ENCODE results near the gene NYAP1. TPM values are rescaled to one million over a fixed set of nuclear protein-coding genes. Genes with fewer than 3 reads are reported as not detected.
A peak's percentile ranks its signal among the peaks of the same experiment; 100 is the strongest.

NYAP1 gene
- total RNA-seq (2022) (0.38 and 0.39 TPM in 2 replicates), Bru-seq, nascent RNA (percentile 13 among the genes with signal in this experiment), BruChase-seq, experiment 1, labeled RNA remaining after a 6-hour chase (percentile 16 among the genes with signal in this experiment), BruChase-seq, experiment 2, labeled RNA remaining after a 2-hour chase (percentile 13 among the genes with signal in this experiment)
- long read RNA-seq: 0 reads

DNA sequence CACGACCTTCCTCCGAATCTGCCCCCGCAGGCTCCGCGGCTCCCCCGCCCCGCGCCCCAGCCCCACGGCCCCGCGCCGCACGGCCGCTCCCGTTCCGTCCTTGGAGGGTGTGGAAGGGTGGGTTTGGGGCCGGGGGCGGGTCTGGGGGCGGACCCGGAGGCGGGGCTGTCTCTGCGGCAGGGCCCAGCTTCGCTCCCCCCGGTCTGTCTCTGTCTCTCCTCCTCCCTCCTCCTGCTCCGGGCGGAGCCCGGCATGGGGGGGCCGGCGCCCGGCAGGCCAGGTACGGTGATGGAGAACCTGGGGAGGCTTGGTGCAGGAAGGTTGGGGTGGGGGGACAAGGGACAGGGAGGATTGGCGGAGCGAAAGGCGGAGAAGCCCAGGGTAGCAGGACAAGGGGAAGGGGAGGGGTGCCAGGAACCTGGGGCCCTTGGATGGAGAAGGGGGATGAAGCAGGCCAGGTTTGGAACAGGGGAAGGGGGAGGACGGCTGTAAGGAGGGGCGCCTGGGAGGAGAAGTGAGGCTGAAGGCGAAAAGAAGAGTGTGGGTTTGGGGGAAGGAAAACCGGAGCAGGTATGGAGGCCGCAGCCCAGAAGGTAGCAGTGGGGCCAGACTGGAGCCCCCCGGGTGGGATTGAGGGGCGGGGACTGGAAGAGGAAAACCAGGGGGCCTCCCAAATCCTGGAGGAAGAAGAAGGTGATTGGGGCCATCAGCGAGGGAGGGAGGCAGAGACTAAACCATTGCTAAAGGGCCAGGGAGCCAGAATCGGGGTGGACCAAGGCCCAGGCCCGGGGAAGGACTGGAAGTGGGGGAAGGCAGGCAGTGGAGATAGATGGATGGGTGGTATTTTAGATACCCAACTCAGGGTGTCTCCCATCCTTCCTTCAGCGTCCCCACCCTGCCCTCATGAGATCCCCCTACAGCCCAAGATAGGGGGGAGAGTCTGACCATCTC lies at the start of gene NYAP1:
Gene NYAP1 (plus strand): TSS at position 206 of the 951 bp plus-strand sequence. CDS start 1,385 bp downstream, outside the sequence.
- peak; percentile 32 for DNase-seq
- Mint-ChIP-seq H3K36me3 (ENCODE audit: insufficient read depth, unreplicated experiment) (peaks cover 3% of the 10 kb centered on the region), H3K4me1 (ENCODE audit: low read depth, unreplicated experiment) (no peaks in the 10 kb centered on the region), H3K27ac (ENCODE audit: unreplicated experiment) (no peak within 1 kb of the TSS), H3K9me3 (ENCODE audit: low read depth, unreplicated experiment) (no peaks in the 10 kb centered on the region), H3K4me3 (ENCODE audit: low read depth, unreplicated experiment) (peak within 1 kb of the TSS; percentile 69), H3K27me3 (ENCODE audit: unreplicated experiment) (no peaks in the 10 kb centered on the region)
- intact Hi-C loops (cut with micrococcal nuclease; ENCODE audit: unreplicated experiment): no loop called here
- TF ChIP-seq, protein P1, sequence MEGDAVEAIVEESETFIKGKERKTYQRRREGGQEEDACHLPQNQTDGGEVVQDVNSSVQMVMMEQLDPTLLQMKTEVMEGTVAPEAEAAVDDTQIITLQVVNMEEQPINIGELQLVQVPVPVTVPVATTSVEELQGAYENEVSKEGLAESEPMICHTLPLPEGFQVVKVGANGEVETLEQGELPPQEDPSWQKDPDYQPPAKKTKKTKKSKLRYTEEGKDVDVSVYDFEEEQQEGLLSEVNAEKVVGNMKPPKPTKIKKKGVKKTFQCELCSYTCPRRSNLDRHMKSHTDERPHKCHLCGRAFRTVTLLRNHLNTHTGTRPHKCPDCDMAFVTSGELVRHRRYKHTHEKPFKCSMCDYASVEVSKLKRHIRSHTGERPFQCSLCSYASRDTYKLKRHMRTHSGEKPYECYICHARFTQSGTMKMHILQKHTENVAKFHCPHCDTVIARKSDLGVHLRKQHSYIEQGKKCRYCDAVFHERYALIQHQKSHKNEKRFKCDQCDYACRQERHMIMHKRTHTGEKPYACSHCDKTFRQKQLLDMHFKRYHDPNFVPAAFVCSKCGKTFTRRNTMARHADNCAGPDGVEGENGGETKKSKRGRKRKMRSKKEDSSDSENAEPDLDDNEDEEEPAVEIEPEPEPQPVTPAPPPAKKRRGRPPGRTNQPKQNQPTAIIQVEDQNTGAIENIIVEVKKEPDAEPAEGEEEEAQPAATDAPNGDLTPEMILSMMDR (IDR thresholded peaks at IDR 0.05; ENCODE audit: unreplicated experiment): no peak
- CTCF ChIA-PET: interaction anchor here (0.6 to 1.0 kb wide), 2 partner anchors 18 to 19 kb away, joined by 4 to 6 read pairs; no protein-coding TSS in a partner anchor
- BruUV-seq (replicated peaks): no TSS peak

- Mint-ChIP-seq H3K27ac (ENCODE audit: unreplicated experiment) (peak overlapping the region; percentile 96), H3K36me3 (ENCODE audit: insufficient read depth, unreplicated experiment) (peaks cover 62% of the 10 kb centered on the region), H3K4me3 (ENCODE audit: low read depth, unreplicated experiment) (peak overlapping the region; percentile 83), H3K27me3 (ENCODE audit: unreplicated experiment) (peaks cover 3% of the 10 kb centered on the region), H3K9me3 (ENCODE audit: low read depth, unreplicated experiment) (no peaks in the 10 kb centered on the region), H3K4me1 (ENCODE audit: low read depth, unreplicated experiment) (peaks cover 10% of the 10 kb centered on the region)
- no peak for DNase-seq
- TF ChIP-seq, protein P1 (IDR thresholded peaks at IDR 0.05; ENCODE audit: unreplicated experiment): no peak
- intact Hi-C loops (cut with micrococcal nuclease; ENCODE audit: unreplicated experiment): no loop called here
- CTCF ChIA-PET: no interaction called here
- TSS peak; percentile 58 for BruUV-seq (replicated peaks)
These were observed 49.2 kb upstream of the NYAP1 start for GRCh38 chr7:100434297-100435144.

GRCh38 chr7:100435401-100436304 lies 48.1 kb upstream of the NYAP1 start:
- CTCF ChIA-PET: no interaction called here

More at GRCh38 chr7:100435401-100436304, 48.1 kb upstream of the NYAP1 start:
- TF ChIP-seq, protein P1 (IDR thresholded peaks at IDR 0.05; ENCODE audit: unreplicated experiment): no peak
- no TSS peak for BruUV-seq (replicated peaks)
- peak; percentile 28 for DNase-seq
- intact Hi-C loops (cut with micrococcal nuclease; ENCODE audit: unreplicated experiment): no loop called here
- Mint-ChIP-seq H3K9me3 (ENCODE audit: low read depth, unreplicated experiment) (no peaks in the 10 kb centered on the region), H3K4me1 (ENCODE audit: low read depth, unreplicated experiment) (peaks cover 10% of the 10 kb centered on the region), H3K36me3 (ENCODE audit: insufficient read depth, unreplicated experiment) (peaks cover 52% of the 10 kb centered on the region), H3K27ac (ENCODE audit: unreplicated experiment) (peak overlapping the region; percentile 99), H3K4me3 (ENCODE audit: low read depth, unreplicated experiment) (peak overlapping the region; percentile 83), H3K27me3 (ENCODE audit: unreplicated experiment) (no peaks in the 10 kb centered on the region)
